Stimulated activated CD4-positive, alpha-beta T cell treated with anti-CD3 and anti-CD28 coated beads, Interleukin-4, amount 100 ng/mL, for 24 hours (primary cell): ENCODE data around the gene LLGL2.

Experiments
- DNase-seq: peaks from one replicate; pipeline ENCODE4 v3.0.0-alpha.2; 2020

LLGL2 gene

GRCh38 chr17:75594499-75595283 is 69.2 kb downstream of the LLGL2 start:
- no peak for DNase-seq

DNA sequence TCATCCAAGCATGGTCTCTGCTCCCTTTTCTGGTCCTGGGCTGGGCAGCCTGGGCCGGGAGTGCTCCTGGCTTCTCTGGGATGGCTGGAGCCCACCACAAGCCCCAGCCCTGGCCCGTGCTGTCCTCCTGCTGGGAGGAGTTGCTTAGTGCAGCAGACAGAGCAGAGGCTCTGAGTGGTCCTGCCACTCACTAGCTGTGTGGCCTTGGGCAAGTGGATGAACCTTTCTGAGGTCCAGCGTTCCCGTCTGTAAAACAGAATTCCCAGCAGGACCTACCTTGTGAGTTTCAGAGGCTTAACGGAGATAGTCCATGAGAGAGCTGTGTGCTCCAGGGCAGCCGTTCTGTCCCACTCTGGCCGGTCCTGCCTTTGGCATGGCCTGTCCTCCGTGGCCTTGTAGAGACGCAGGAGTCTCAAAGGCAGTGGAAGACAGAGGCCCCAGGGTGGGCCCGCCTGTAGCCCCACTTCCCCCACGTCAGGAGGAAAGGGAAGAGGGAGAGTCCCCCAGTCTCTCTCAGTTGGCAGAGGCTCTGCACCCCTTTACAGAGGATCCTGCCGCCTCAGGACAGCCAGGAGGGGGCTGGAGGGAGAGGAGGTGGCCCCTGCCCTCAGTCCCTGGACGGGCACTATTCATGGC is 69.9 kb downstream of the LLGL2 start:
- no peak for DNase-seq

GRCh38 chr17:75595920-75596313 is 70.4 kb downstream of the LLGL2 start:
- DNase-seq: no peak

- no peak for DNase-seq
Measured at GRCh38 chr17:75596320-75597087, 71.0 kb downstream of the LLGL2 start.

GRCh38 chr17:75601057-75601987 is 75.8 kb downstream of the LLGL2 start:
- DNase-seq: peak; percentile 62

DNA sequence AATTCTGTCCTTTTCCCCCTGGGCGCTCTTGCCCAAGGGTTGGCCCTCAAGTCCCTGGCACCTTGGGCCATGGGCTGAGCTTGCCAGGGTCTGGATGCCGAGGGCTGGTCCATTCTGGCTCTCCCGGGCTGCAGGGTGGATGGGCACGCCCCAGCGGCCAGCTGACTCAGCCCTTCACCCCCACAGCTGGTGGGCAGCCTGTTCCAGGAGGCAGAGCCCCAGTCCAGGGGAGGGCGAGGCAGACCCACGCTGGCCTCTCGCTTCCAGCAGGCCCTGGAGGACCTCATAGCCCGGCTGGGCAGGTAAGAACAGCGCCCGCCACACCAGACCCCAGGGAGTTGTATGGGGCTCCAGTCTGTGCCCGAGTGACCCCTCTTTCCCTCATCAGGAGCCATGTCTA is 77.1 kb downstream of the LLGL2 start:
- DNase-seq: no peak

- no peak for DNase-seq
Measured at GRCh38 chr17:75603123-75603522, 77.6 kb downstream of the LLGL2 start.

GRCh38 chr17:75604034-75604695 is 78.7 kb downstream of the LLGL2 start:
- DNase-seq: no peak

DNA sequence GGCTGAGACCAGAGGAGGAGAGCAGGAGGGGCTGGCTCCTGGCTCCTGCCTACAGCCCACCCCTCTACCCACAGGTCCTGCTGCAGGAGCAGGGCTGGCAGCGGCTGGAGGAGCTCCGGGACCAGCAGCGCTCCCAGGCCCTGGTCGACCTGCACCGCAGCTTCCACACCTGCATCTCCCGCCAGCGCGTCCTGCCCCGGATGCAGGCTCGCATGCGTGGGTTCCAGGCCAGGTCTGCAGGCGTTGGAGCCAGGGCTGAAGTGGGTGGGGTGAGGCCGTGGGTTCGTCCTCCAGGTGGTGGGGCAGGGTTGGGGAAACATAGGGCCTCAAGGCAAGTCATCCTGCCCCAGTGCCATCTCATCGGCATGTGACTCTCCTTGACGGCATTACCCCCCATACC is 80.3 kb downstream of the LLGL2 start:
- DNase-seq: no peak

GRCh38 chr17:75607086-75607485 is 81.6 kb downstream of the LLGL2 start:
- no peak for DNase-seq

GRCh38 chr17:75610103-75610984 is 84.8 kb downstream of the LLGL2 start:
- DNase-seq: no peak

GRCh38 chr17:75611851-75612429 is 86.4 kb downstream of the LLGL2 start:
- no peak for DNase-seq

DNA sequence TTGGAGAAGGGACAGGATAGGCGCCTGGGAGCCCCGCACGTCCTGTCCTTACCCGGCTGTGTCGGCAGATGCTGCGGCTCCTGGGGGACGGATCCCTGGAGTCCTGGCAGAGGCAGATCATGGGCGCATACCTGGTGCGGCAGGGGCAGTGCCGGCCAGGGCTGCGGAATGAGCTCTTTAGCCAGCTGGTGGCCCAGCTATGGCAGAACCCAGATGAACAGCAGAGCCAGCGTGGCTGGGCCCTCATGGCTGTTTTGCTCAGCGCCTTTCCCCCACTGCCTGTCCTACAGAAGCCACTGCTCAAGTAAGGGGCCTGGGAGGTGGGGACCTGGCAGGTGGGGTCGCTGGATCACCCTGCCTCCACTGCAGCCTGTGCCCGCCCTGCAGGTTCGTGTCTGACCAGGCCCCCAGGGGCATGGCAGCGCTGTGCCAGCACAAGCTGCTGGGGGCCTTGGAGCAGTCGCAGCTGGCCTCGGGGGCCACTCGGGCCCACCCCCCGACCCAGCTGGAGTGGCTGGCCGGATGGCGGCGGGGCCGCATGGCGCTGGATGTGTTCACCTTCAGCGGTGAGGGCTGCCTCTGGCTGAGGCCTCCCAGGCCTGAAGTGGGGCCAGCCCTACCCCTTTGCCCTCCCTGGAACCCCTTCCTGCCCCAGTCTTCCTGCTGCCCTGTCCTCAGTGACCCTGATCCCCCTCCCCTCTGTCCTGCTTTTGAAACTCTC is 87.6 kb downstream of the LLGL2 start:
- DNase-seq: no peak

GRCh38 chr17:75614006-75614405 is 88.5 kb downstream of the LLGL2 start:
- DNase-seq: no peak

- no peak for DNase-seq
Measured at GRCh38 chr17:75614556-75615270, 89.2 kb downstream of the LLGL2 start.

DNA sequence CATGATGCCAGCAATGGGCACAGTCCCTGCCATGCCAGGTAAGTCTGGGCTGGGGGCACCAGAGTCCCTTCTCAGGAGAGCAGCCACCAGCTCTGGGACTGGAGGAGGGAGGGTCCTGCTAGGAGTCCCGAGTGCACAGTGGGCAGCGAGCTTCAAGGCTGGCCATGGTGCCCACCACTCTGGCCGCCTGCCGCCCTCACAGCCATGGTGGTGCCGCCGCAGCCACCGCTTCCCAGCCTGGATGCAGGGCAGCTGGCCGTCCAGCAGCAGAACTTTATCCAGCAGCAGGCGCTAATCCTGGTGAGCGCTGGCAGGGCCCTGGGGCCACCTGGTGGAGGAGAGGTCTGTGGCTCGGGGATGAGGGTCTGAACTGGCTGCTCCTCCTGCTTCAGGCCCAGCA is 89.8 kb downstream of the LLGL2 start:
- no peak for DNase-seq

- DNase-seq: no peak
Measured at GRCh38 chr17:75616521-75617122, 91.1 kb downstream of the LLGL2 start.

DNA sequence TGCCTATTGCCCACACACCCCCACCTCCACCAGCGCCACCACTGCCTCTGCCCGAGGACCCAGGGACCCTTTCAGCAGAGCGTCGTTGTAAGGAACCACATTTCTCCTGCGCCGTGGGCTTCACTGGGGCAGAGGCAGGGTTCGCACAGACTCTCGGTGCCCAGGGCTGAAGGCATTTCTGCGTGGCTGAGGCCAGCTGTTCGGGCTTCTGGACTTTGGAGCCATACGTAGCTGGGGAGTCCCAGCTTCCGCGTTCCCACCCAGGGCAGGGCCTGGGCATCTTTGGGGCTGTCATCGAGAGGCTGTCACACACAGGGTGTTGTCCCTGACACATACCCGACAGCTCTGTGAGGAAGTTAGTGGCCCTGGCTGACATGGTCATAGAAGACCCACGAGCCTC is 91.7 kb downstream of the LLGL2 start:
- DNase-seq: no peak

GRCh38 chr17:75617675-75618074 is 92.2 kb downstream of the LLGL2 start:
- no peak for DNase-seq
